Activated CD4-positive, alpha-beta T cell treated with anti-CD3 and anti-CD28 coated beads for 24 hours (primary cell): ENCODE measurements around the gene PROCA1.
"Not testable (repeated sequence)": the region's sequence is repeated elsewhere in the genome, so short reads cannot be mapped to it uniquely, and the experiment has no call there.

Source experiments
- DNase-seq, 2 donors: peaks; one replicate each; pipeline ENCODE4 v3.0.0-alpha.2; 2020; ENCODE audit warnings: low read depth in 2 of 2

PROCA1 gene

DNA sequence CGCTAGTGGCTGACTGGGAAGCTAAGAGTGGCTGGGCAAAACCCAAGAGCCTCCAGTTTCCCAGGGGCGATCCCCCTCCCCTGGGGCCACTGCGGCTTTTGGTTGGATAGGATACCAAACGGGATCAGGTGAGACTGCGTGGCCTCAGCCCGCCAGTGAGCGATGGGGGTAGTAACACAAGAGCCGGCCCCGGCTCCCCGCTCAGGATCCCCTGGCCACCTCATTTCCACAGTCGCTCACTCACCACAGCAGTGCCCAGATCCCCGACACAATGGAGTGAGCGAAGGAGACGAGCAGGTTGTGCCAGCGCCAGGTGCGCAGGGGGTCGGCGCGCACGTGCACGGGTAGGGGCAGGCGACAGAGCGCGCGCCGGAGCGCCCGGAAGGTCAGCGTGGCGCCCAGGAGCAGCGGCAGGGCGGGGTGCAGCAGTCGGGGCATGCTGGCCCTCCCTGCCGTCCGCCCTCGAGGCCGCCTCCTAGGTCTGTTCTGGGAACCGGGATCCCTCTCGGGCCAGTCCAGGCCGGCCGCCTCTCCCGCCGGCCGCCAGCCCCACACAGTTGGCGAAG lies 14.1 kb upstream of the PROCA1 start:
- peak; percentile 36 to 56 for DNase-seq

- DNase-seq, result no peak
Measured at GRCh38 chr17:28725166-28725659, 13.5 kb upstream of the PROCA1 start.

- peak in 1 of 2 donors; percentile 30 for DNase-seq
Measured at GRCh38 chr17:28724500-28725165, 12.9 kb upstream of the PROCA1 start.

GRCh38 chr17:28723836-28724499 lies 12.3 kb upstream of the PROCA1 start:
- DNase-seq, result not testable (repeated sequence)

- no peak for DNase-seq
Measured at GRCh38 chr17:28723159-28723835, 11.6 kb upstream of the PROCA1 start.

DNA sequence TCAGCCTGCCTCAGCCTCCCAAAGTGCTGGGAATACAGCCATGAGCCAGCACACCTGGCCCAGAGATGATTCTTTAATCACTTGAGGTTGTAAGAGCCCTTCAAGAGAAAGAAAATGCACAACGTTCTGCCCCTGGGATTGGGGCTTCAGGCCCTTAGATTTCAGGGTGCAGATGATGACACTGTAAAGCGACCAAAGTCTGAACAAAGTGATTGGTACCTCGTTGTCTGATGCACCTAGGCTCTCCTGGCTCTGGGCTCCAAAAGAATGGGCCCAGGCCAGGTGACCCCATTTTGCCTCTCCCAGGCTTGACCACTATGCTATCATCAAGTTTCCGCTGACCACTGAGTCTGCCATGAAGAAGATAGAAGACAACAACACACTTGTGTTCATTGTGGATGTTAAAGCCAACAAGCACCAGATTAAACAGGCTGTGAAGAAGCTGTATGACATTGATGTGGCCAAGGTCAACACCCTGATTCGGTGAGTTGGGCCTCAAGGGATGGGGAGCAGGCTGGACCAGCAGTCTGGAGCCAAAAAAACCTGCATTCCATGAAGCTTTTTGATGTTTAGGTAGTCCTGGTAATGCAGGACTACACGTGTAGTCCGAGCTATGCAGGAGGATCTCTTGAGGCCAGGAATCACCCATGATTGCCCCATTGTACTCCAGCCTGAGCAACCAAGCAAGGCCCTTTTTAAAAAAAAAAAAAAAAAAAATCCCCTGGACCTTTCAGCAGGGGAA lies 10.9 kb upstream of the PROCA1 start:
- DNase-seq, result no peak

DNA sequence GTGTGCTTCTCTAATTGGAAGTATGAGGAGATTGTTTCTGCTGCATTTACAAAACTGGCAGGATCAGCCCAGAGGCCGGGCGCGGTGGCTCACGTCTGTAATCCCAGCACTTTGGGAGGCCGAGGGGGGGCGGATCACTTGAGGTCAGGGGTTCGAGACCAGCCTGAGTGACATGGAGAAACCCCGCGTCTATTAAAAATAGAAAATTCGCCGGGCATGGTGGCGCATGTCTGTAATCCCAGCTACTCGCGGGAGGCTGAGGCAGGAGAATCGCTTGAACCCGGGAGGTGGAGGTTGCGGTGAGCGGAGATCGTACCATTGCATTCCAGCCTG lies 9.3 kb upstream of the PROCA1 start:
- not testable (repeated sequence) for DNase-seq

DNA sequence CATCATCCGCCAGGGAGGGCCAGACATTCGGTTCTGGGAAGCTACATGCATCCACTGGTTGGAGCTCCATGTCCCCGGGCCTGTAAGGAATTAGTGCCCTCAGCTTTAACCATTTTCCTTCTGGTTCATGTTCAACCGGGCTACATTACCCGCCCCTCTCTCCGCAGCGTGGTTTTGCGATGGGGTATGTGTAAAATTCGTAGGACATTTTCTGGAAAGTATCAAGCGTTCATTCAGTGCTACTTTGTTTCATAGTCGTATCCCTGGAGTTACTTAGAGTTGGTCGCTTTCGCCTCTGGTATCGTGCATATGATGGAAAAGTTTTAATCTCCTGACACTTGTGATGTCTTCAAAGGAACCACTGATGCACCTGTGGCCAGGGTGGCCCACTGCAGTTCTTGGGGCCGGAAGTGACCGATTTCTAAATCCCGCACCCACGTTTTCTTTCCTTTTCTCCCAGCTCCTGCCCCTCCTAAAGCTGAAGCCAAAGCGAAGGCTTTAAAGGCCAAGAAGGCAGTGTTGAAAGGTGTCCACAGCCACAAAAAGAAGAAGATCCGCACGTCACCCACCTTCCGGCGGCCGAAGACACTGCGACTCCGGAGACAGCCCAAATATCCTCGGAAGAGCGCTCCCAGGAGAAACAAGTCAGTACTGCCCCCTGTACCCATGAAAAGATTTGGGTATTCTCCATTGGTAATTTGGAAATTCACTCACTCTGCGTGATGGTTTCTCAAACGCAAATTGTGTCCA lies 8.7 kb upstream of the PROCA1 start:
- DNase-seq, result no peak

DNA sequence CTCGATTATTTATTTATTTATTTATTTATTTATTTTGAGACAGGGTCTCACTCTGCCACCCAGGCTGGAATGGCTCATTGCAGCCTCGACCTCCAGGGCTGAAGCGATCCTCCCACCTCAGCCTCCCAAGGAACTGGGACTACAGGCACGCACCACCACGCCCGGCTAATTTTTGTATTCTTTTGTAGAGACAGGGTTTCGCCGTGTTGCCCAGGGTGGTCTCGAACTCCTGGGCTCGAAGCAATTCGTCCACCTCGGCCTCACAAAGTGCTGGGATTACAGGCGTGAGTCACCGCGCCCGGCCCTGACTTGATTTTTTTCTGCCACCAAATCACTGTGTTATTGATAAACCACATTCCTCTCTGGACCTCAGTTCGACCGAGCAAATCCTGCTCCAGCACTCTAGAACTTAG lies 7.3 kb upstream of the PROCA1 start:
- no peak for DNase-seq

DNA sequence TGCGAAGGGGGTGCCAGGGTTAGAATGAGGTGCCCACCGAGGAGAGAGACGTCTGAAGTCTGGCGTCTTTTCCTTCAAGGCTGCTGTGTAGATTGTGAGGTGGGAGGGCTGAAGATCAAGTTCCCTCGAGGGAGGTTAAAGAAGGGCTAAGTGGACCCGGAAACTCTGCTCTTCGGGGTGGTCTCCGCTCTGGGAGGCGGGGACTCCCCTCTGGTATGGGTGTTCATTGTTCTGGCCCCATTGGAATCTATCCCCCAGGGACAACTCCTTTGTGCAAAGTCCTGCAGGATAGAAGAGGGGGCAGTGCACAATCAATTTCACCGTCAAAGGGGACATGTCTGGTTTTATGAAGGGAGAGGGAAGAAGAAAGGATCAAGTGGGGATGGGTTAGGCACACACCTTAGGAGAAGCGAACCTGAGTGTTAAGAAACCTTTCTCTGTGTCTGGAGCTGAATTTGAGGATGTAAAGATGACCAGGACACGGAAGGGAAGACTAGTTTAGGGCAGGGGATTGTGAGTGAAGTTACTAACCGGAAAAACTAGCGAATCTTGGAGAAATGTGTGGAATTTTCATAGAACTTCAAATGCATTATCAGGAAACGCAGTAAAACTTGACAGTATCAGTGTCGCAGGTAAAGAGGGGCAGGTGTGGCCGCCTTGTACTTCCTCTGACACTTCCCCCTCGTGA lies 6.8 kb upstream of the PROCA1 start:
- DNase-seq, result no peak

DNA sequence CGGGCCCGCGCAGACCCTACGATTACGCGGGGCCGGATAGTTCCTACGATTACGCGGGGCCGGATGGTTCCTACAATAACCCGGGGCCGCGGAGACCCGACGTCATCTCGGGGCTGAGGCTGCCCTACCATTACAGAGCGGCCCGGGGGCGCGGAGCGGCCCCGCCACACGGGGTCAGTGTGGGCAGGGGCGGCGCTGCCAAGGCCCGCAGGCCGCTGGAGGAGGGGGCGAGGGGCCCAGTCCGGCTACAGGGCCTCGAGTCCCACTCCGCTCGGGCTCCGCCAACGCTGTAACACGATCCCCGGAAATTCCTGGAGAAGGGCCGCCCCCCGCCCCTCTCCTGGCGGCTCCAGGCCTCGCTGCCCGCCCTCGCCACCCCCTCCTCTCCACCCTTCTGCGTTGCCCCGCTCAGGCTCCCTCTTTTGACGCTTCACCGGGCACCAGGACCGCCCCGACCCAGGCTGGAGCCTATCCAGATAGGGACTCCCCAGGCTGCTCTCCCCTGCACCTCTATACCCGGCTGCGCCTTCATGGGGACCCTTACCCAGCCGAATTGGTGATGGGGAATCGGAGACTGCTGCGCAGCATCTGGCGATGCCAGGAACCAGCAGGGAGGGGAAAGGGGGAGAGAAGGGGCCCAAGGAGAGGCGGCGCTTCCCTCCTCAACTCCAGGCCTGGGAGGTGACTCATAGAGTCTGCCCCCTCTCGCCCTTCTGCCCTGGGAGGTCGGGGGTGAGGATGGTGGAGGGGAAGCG lies 6.1 kb upstream of the PROCA1 start, which contains the start of gene RAB34:
Gene RAB34 (minus strand): TSS at position 291 of the 755 bp plus-strand sequence. CDS start 602 bp downstream, outside the sequence.
- no peak for DNase-seq

DNA sequence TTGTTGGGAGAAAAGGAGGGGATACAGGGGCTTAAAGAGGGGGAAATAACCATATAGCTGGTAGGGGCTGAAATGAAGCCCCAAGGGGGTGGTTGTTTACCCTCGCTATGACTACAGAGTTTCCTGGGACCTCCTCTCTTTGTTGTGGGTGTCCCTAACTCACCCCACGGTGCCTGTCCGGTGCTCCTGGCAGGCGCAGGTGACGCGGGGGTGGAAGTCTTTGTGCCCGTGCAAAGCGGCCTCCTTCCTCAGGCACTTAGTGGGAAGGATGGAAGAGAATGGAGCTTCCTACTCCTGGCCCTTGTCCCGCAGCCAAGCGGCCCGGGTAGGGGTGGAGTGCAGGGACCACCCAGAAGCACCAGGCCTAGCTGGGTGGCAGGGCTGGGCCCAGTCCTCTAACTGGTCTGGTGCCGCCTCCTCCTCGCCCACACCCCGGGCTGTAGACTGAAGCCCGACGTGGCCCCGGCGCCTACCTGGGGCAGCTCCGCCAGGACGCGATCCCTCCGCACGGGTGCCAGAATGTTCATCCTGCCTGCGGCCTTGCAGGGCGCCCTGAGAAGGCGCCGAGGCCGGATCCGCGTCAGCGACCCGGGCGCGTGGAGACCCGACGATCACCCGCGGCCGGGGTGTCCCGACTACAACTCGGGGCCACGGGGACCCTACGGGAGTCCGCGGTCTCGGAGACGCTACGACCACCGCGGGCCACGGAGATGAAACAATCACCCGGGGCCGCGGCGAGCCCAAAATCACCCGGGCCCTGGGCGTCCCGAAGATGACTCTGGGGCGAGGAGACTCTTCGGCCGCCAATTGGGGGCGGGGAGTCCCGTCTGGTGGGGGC lies 5.3 kb upstream of the PROCA1 start:
- no peak for DNase-seq

GRCh38 chr17:28715217-28715616 lies 3.5 kb upstream of the PROCA1 start:
- DNase-seq, result no peak

DNA sequence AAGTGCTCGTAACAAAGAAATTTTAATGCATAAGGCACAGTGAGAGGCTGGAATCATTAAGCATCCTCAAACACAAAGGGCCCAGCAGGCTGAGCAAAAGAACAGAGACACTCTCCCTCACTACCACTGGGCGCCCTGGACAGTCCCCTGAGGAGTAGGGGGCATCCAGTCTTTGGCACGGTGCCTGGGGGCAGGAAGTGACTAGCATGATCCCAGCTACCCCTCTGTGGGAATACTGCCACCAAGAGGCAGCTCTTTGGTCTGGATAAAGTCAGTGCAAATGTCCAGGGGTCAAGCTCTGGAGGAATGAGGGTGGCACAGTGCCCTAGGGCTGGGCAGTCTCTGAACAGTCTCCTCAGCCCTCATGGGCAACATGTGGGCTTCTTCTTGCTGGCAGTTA lies 2.6 kb upstream of the PROCA1 start:
- DNase-seq, result no peak

DNA sequence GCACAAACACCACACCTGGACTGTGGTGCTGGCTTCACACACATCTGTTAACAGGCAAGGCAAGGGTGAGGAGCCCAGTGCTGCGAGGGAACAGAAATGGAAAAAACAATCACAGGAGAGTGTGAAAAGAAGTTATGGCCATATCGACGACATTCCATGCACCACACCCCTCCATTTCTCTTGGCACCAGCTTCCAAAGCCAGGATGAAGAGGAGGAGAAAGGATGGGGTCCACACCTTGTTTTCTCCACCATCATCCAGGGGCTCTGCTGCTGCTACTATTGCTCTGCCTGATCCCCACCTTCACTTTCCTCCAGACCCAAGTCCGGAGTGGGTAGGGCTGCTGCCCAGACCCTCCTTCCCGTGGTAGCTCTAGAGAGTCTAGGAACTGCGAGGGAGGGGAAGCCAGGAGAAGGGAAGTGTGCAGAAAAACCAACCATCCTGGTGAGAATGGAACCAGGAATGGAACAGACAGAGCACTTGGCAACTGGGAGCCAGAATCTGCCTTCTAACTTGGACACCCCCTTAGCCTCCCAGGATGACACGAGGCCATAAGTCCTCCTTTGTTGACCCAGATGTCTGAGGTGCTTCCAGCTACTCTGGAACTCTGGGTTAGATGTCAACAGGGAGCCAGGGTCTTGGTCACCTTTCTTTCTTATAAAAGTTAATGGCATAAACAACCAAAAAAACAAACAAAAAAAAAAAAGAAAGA lies 1.2 kb upstream of the PROCA1 start:
- DNase-seq, result no peak

DNA sequence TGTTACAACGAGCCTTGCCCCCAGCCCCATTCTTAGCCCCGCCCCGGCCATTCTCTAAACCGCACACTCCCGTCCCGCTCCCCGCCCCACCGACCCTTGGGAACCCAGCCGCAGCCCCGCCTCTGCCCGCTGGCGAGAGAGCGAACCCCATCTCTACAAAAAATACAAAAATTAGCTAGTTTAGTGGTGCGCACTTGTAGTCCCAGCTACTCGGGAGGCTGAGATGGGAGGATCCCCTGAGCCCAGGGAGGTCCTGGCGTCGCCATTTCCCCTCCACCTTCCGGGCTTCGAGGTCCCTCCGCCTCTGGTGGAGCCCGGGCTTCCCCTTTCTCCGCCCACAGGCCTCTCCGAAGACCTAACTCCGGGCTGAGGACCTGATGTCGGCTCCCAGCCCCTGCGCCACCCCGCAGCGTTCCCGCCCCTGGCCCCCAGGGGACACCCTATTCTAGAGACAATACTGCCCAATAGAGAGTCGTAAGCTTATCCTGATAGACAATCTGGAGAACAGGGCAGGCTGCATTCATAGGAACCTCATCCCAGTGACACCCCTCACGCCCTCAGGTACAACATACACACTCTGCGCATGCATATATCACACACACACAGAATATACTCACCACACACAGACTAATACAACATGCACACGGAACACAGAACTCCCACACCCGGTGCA lies 480 bp upstream of the PROCA1 start:
- DNase-seq, result peak; percentile 39 to 57

DNA sequence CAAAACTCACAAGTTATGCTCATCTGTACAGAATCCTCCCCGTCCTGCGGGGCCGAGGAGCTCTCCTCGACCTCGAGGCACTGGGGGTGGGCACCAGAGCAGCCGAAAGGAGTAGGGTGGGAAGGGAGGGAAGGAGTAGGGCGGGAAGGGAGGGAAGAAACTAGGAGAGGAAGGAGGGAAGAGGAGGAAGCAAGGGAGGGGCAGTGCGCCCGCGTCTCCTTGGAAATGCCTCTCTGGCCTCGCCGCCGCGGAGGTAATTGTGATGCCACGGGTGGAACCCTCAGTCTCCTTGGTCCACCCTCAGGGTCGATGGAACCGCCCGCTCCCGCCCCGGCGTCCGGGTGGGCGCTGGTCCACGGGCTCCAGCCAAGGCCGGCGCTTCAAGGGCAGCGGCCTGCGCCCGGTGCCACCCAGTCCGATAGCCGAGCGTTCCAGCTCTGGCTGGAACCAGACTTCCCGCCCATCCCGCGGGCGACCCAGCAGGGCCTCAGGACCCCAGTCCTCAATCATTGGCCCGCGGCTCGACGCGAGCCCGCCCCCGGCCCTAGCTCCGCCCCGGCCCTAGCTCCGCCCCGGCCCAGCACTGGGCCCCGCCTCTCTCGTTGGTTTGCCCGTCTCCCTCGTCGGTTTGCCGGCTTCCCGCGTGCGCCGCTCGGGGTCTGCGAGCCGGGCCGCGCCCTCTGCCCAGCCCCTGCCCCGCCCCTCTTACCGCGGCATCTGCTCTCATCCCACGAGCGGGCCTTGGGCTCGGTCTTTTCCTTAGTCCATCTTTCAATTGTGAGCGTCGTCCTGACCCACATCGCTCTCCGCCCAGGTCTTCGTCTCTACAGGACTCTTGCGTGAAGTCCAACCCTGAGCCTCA lies 596 bp downstream of the PROCA1 start:
- peak; percentile 83 to 91 for DNase-seq
